Measurements from ENCODE around the gene ADCY9.
"Not testable (repeated sequence)": the region's sequence is repeated elsewhere in the genome, so short reads cannot be mapped to it uniquely, and the experiment has no call there.

ADCY9 gene

DNA sequence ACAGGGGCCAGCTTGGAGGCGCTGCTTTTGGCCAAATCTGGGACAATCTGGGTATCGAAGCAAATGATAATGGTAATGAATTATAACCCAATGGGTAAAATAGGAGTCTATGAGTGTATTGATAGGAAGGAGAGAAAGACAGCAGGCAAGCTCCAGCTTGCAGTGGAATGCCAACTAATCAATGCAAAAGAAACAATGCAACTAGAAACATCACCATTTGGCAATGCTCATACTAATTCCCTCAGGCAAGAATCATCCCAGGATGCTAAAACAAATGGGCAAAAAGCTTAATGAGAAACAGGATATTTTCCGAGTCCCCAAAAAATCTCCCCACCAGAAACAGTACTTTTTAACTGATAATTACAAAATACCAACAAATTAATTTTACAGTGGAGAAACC lies 64.7 kb downstream of the ADCY9 start:
- no peak overlapping the region for H3K4me3 ChIP-seq (replicated peaks; ENCODE audit: low read depth, low read length)
- TF ChIP-seq, protein P1, sequence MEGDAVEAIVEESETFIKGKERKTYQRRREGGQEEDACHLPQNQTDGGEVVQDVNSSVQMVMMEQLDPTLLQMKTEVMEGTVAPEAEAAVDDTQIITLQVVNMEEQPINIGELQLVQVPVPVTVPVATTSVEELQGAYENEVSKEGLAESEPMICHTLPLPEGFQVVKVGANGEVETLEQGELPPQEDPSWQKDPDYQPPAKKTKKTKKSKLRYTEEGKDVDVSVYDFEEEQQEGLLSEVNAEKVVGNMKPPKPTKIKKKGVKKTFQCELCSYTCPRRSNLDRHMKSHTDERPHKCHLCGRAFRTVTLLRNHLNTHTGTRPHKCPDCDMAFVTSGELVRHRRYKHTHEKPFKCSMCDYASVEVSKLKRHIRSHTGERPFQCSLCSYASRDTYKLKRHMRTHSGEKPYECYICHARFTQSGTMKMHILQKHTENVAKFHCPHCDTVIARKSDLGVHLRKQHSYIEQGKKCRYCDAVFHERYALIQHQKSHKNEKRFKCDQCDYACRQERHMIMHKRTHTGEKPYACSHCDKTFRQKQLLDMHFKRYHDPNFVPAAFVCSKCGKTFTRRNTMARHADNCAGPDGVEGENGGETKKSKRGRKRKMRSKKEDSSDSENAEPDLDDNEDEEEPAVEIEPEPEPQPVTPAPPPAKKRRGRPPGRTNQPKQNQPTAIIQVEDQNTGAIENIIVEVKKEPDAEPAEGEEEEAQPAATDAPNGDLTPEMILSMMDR (IDR thresholded peaks at IDR 0.05; ENCODE audit: low read length, missing control alignments): no peak
- no peak for DNase-seq (ENCODE audit: low read depth)

DNA sequence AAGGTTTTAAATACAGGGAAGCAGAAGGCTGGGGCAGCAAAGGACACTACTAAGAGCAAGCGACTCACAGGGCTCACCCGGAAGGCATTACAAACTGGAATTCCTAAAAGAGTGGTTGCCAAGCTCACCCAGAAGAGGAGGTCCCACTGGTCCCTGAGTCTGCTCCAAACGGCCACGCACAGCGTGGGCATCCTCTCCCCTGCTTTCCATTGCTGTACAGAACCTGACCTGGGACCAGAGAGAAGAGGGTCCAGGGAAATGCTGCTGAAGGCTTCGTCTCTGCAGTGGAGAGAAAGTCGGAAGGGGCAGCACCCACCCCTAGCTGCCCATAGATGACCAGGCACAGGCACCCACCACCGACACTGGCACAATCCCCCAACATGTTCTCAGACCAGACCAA lies 67.2 kb downstream of the ADCY9 start:
- TF ChIP-seq, protein P1 (IDR thresholded peaks at IDR 0.05; ENCODE audit: low read length, missing control alignments): no peak
- no peak for DNase-seq (ENCODE audit: low read depth)

DNA sequence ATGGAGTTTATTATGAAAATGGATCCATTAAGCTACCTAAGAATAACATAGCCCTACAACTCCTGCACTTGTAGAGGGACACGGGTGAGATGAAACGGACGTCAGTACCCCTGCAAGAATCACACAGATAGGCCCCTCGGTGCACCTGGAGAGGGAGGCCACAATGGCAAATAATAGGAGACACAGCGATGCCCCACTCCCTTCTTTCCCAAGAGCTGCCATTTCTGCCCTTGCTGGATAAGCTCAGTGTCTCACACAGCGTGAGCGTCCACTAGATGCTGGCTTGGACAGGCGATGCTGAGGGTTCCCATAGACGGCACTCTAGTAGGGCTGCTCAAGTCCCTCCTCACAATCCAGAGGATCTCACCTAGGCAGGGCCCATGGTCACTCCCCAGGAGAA lies 67.8 kb downstream of the ADCY9 start:
- no peak for DNase-seq (ENCODE audit: low read depth)
- TF ChIP-seq, protein P1 (IDR thresholded peaks at IDR 0.05; ENCODE audit: low read length, missing control alignments): no peak
- H3K4me3 ChIP-seq (replicated peaks; ENCODE audit: low read depth, low read length): no peak overlapping the region

More for the DNA sequence above, 67.2 kb downstream of the ADCY9 start:
- H3K4me3 ChIP-seq (replicated peaks; ENCODE audit: low read depth, low read length): no peak overlapping the region

DNA sequence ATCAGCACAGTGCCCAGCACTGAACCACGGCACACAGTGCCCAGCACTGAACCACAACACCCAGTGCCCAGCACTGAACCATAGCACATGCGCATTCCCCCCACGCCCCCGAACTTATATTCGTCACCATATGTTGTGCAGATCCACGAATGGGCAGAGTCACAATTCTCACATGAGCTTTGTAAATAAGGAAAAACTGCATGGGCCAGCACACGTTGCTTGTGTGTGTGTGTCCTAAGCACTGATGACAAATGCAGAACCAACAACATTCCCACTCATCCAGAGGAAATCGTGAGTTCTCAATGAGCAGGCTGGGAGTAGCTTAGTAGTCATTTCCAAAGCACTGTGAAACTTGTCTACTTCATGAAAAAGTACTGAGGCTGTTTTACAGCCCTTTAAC lies 70.0 kb downstream of the ADCY9 start:
- TF ChIP-seq, protein P1 (IDR thresholded peaks at IDR 0.05; ENCODE audit: low read length, missing control alignments): no peak
- no peak for DNase-seq (ENCODE audit: low read depth)
- H3K4me3 ChIP-seq (replicated peaks; ENCODE audit: low read depth, low read length): no peak overlapping the region

DNA sequence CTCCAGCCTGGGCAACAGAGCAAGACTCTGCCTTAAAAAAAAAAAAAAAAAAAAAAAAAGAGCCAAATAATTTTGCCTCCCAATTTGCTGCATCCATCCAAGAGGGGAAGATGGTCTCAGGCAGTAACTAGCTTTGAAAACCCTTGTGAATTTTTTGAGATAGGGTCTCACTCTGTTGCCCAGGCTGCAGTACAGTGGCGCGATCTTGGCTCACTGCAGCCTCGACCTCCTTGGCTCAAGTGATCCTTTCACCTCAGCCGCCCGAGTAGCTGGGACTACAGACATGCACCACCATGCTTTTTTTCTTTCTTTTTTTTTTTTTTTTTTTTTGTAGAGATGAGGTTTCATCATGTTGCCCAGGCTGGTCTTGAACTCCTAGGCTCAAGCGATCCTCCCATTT lies 70.7 kb downstream of the ADCY9 start:
- H3K4me3 ChIP-seq (replicated peaks; ENCODE audit: low read depth, low read length); DNase-seq (ENCODE audit: low read depth): not testable (repeated sequence)

DNA sequence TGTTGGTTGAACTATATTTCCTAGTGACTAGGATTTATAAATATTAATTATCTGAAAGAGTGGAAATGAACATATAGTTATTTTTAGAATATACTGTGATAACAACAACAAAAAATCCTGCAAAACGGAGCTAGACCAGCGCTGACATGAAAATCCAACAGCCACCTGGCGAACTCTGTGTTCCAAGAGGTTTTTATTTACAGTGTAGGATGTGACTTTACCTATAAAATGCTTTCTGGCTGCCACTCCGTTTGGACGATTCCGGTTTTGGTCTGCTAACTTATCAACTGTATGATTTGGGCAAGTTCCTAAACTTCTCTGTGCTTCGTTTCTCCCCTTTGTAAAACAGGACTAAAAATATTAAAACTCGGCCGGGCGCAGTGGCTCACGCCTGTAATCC lies 73.7 kb downstream of the ADCY9 start:
- no peak for DNase-seq (ENCODE audit: low read depth)
- TF ChIP-seq, protein P1 (IDR thresholded peaks at IDR 0.05; ENCODE audit: low read length, missing control alignments): no peak

DNA sequence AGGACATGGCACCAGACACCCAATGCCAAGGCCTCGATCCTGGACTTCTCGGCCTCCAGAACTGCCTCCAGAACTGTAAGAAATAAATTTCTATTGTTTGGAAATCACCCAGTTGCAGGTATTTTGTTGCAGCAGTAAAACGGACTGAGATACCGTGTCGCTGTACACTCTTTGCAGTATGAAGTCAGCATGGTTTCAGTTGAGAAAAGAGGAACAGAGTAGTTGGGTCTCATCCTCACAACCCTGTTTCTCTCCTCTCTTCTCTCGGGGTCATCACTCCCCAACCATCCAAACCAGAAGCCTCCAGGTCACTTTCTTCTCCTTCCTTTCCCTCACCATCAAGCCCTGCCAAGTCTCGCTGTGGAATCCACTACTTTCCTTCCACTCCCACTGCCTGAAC lies 77.8 kb downstream of the ADCY9 start:
- DNase-seq (ENCODE audit: low read depth): no peak
- H3K4me3 ChIP-seq (replicated peaks; ENCODE audit: low read depth, low read length): no peak overlapping the region
- TF ChIP-seq, protein P1 (IDR thresholded peaks at IDR 0.05; ENCODE audit: low read length, missing control alignments): no peak

More for the DNA sequence above, 73.7 kb downstream of the ADCY9 start:
- H3K4me3 ChIP-seq (replicated peaks; ENCODE audit: low read depth, low read length): no peak overlapping the region

DNA sequence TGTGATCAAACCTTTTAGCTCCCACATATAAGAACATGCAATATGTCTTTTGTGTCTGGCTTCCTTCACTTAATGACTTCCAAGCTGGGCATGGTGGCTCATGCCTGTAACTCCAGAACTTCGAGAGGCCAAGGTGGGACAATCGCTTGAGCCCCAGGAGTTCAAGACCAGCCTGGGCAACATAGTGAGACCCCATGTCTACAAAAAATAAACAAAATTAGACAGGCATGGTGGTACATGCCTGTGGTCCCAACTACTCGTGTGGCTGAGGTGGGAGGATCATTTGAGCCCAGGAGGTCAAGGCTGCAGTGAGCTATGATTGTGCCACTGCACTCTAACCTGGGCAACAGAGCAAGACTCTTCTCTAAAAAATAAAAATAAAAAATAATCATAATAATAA lies 79.3 kb downstream of the ADCY9 start:
- DNase-seq (ENCODE audit: low read depth); H3K4me3 ChIP-seq (replicated peaks; ENCODE audit: low read depth, low read length): not testable (repeated sequence)

All from fibroblast of pulmonary artery (primary cell).